Activated CD4-positive, alpha-beta T cell treated with anti-CD3 and anti-CD28 coated beads, Interleukin-2, amount 10 ng/mL, durations not matched to agents 24 days and 14 days (primary cell): ENCODE measurements around the gene INPP5E. TPM values are rescaled to one million over a fixed set of nuclear protein-coding genes. Genes with fewer than 3 reads are reported as not detected.
"Not testable (repeated sequence)": the region's sequence is repeated elsewhere in the genome, so short reads cannot be mapped to it uniquely, and the experiment has no call there.

Source experiments
- DNase-seq: peaks from one replicate; pipeline ENCODE4 v3.0.0; 2022
- H3K27ac Mint-ChIP-seq: one replicate; pipeline ENCODE4 v1.8.0; 2022; ENCODE audit warnings: mild to moderate bottlenecking, mixed read lengths
- H3K27me3 Mint-ChIP-seq: one replicate; pipeline ENCODE4 v1.8.0; 2022; ENCODE audit warnings: mixed read lengths
- H3K36me3 Mint-ChIP-seq: one replicate; pipeline ENCODE4 v1.8.0; 2022; ENCODE audit warnings: low read depth, mild to moderate bottlenecking, mixed read lengths
- H3K4me1 Mint-ChIP-seq: one replicate; pipeline ENCODE4 v1.8.0; 2021; ENCODE audit warnings: mixed read lengths
- H3K4me3 Mint-ChIP-seq: one replicate; pipeline ENCODE4 v1.8.0; 2022; ENCODE audit warnings: mild to moderate bottlenecking, moderate library complexity, mixed read lengths
- H3K9me3 Mint-ChIP-seq: one replicate; pipeline ENCODE4 v1.8.0; 2021; ENCODE audit warnings: mixed read lengths
- intact Hi-C: fragments of 100-400 bp; cut with micrococcal nuclease; formaldehyde crosslinking; loops from one replicate; pipeline ENCODE4 v1.15.1; 2023
- total RNA-seq: library from RNA; stranded (reverse); gene quantifications from 2 replicates; pipeline ENCODE4 v1.2.3, GENCODE V29; 2022

The INPP5E gene
- total RNA-seq, 1 donor from 2014 or later, result 20.6 TPM

GRCh38 chr9:136433849-136434579 is 5.6 kb downstream of the INPP5E start:
- no peaks in the 10 kb centered on the region for H3K9me3 Mint-ChIP-seq
- H3K27ac Mint-ChIP-seq, result no peak overlapping the region
- no peaks in the 10 kb centered on the region for H3K27me3 Mint-ChIP-seq
- no peak overlapping the region for H3K4me3 Mint-ChIP-seq
- no peak for DNase-seq
- intact Hi-C loops, result no loop called here
- peaks cover 11% of the 10 kb centered on the region for H3K36me3 Mint-ChIP-seq
- peaks cover 21% of the 10 kb centered on the region for H3K4me1 Mint-ChIP-seq

GRCh38 chr9:136433043-136433715 is 6.5 kb downstream of the INPP5E start:
- Mint-ChIP-seq H3K27ac (no peak overlapping the region), H3K27me3 (no peaks in the 10 kb centered on the region), H3K9me3 (no peaks in the 10 kb centered on the region), H3K4me3 (no peak overlapping the region), H3K4me1 (peaks cover 19% of the 10 kb centered on the region), H3K36me3 (peaks cover 15% of the 10 kb centered on the region)
- intact Hi-C loops, result no loop called here
- DNase-seq, result no peak

- H3K4me1 Mint-ChIP-seq, result peaks cover 15% of the 10 kb centered on the region
- no peak overlapping the region for H3K27ac Mint-ChIP-seq
- DNase-seq, result no peak
- no peaks in the 10 kb centered on the region for H3K27me3 Mint-ChIP-seq
- H3K36me3 Mint-ChIP-seq, result peaks cover 17% of the 10 kb centered on the region
- no peak overlapping the region for H3K4me3 Mint-ChIP-seq
- H3K9me3 Mint-ChIP-seq, result no peaks in the 10 kb centered on the region
- intact Hi-C loops, result no loop called here
Measured at GRCh38 chr9:136432591-136432990, 7.1 kb downstream of the INPP5E start.

- H3K27me3 Mint-ChIP-seq, result no peaks in the 10 kb centered on the region
- DNase-seq, result no peak
- no peaks in the 10 kb centered on the region for H3K9me3 Mint-ChIP-seq
- H3K36me3 Mint-ChIP-seq, result peaks cover 14% of the 10 kb centered on the region
- H3K4me1 Mint-ChIP-seq, result peaks cover 8% of the 10 kb centered on the region
- no peak overlapping the region for H3K4me3 Mint-ChIP-seq
- H3K27ac Mint-ChIP-seq, result no peak overlapping the region
- intact Hi-C loops, result no loop called here
Measured at GRCh38 chr9:136431782-136432350, 7.8 kb downstream of the INPP5E start.

GRCh38 chr9:136430588-136431234 is 8.9 kb downstream of the INPP5E start:
- no peak for DNase-seq
- intact Hi-C loops, result no loop called here
- Mint-ChIP-seq H3K36me3 (peaks cover 14% of the 10 kb centered on the region), H3K4me3 (no peak overlapping the region), H3K4me1 (no peaks in the 10 kb centered on the region), H3K27ac (no peak overlapping the region), H3K9me3 (no peaks in the 10 kb centered on the region), H3K27me3 (no peaks in the 10 kb centered on the region)

- DNase-seq, result no peak
- peaks cover 2% of the 10 kb centered on the region for H3K4me1 Mint-ChIP-seq
- H3K27ac Mint-ChIP-seq, result no peak overlapping the region
- H3K9me3 Mint-ChIP-seq, result no peaks in the 10 kb centered on the region
- H3K36me3 Mint-ChIP-seq, result peaks cover 18% of the 10 kb centered on the region
- H3K4me3 Mint-ChIP-seq, result no peak overlapping the region
- intact Hi-C loops, result no loop called here
- no peaks in the 10 kb centered on the region for H3K27me3 Mint-ChIP-seq
Measured at GRCh38 chr9:136429683-136430491, 9.8 kb downstream of the INPP5E start.

- no peak overlapping the region for H3K4me3 Mint-ChIP-seq
- H3K4me1 Mint-ChIP-seq, result peaks cover 2% of the 10 kb centered on the region
- no peaks in the 10 kb centered on the region for H3K27me3 Mint-ChIP-seq
- peaks cover 24% of the 10 kb centered on the region for H3K36me3 Mint-ChIP-seq
- intact Hi-C loops, result no loop called here
- H3K9me3 Mint-ChIP-seq, result no peaks in the 10 kb centered on the region
- no peak for DNase-seq
- H3K27ac Mint-ChIP-seq, result no peak overlapping the region
Measured at GRCh38 chr9:136429075-136429628, 10.5 kb downstream of the INPP5E start.

- peaks cover 32% of the 10 kb centered on the region for H3K36me3 Mint-ChIP-seq
- no peak overlapping the region for H3K4me3 Mint-ChIP-seq
- no peaks in the 10 kb centered on the region for H3K9me3 Mint-ChIP-seq
- H3K27ac Mint-ChIP-seq, result no peak overlapping the region
- no peak for DNase-seq
- peaks cover 2% of the 10 kb centered on the region for H3K4me1 Mint-ChIP-seq
- intact Hi-C loops, result no loop called here
- no peaks in the 10 kb centered on the region for H3K27me3 Mint-ChIP-seq
Measured at GRCh38 chr9:136426787-136427186, 12.9 kb downstream of the INPP5E start.

- H3K36me3 Mint-ChIP-seq, result peaks cover 39% of the 10 kb centered on the region
- intact Hi-C loops, H3K9me3 Mint-ChIP-seq: not testable (repeated sequence)
Measured at GRCh38 chr9:136425367-136425766, 14.3 kb downstream of the INPP5E start.

GRCh38 chr9:136424750-136425362 is 14.8 kb downstream of the INPP5E start:
- Mint-ChIP-seq H3K4me1 (peaks cover 2% of the 10 kb centered on the region), H3K9me3 (no peaks in the 10 kb centered on the region), H3K27me3 (no peaks in the 10 kb centered on the region), H3K4me3 (no peak overlapping the region), H3K36me3 (peaks cover 39% of the 10 kb centered on the region), H3K27ac (peak overlapping the region; percentile 63)
- intact Hi-C loops, result no loop called here
- DNase-seq, result no peak

More at GRCh38 chr9:136425367-136425766, 14.3 kb downstream of the INPP5E start:
- peak overlapping the region; percentile 63 for H3K27ac Mint-ChIP-seq
- H3K27me3 Mint-ChIP-seq, DNase-seq, H3K4me3 Mint-ChIP-seq, H3K4me1 Mint-ChIP-seq: not testable (repeated sequence)

- peaks cover 2% of the 10 kb centered on the region for H3K4me1 Mint-ChIP-seq
- no peak overlapping the region for H3K4me3 Mint-ChIP-seq
- DNase-seq, result no peak
- no peak overlapping the region for H3K27ac Mint-ChIP-seq
- peaks cover 46% of the 10 kb centered on the region for H3K36me3 Mint-ChIP-seq
- intact Hi-C loops, result no loop called here
- H3K9me3 Mint-ChIP-seq, result no peaks in the 10 kb centered on the region
- H3K27me3 Mint-ChIP-seq, result no peaks in the 10 kb centered on the region
Measured at GRCh38 chr9:136423432-136424146, 16.1 kb downstream of the INPP5E start.

- Mint-ChIP-seq H3K4me3 (no peak overlapping the region), H3K36me3 (peaks cover 48% of the 10 kb centered on the region), H3K4me1 (peaks cover 2% of the 10 kb centered on the region), H3K27me3 (no peaks in the 10 kb centered on the region), H3K9me3 (no peaks in the 10 kb centered on the region), H3K27ac (no peak overlapping the region)
- DNase-seq, result no peak
- intact Hi-C loops, result no loop called here
Measured at GRCh38 chr9:136422876-136423275, 16.8 kb downstream of the INPP5E start.
